SK-N-MC (cell line): ENCODE measurements around the gene DSCAML1.

Source experiments
- DNase-seq: peaks from one replicate; pipeline ENCODE4 v3.0.0-alpha.2; 2011; ENCODE audit warnings: low read depth, low spot score
- H3K27ac ChIP-seq: fragments of 200-600 bp; sonication (generic); 2 replicates; pipeline ENCODE4 v1.5.1; 2016; ENCODE audit warnings: mixed run types
- H3K36me3 ChIP-seq: fragments of 200-600 bp; sonication (generic); 2 replicates; pipeline ENCODE4 v1.6.1; 2017; ENCODE audit warnings: antibody characterized with exemption, low read length, mixed read lengths; ENCODE audit not compliant: insufficient read depth
- H3K4me3 ChIP-seq: fragments of 200-600 bp; sonication (generic); 2 replicates; pipeline ENCODE4 v1.5.1; 2016
- H3K9ac ChIP-seq: fragments of 200-600 bp; sonication (generic); 2 replicates; pipeline ENCODE4 v1.8.0; 2017; ENCODE audit warnings: mixed run types, mixed read lengths; ENCODE audit not compliant: insufficient read length
- H3K9me3 ChIP-seq: fragments of 200-600 bp; sonication (generic); 2 replicates; pipeline ENCODE4 v1.6.1; 2017; ENCODE audit warnings: low read depth, mild to moderate bottlenecking, antibody characterized with exemption, low read length, moderate library complexity, mixed read lengths
- EZH2 ChIP-seq: fragments of 200-600 bp; sonication (generic); IDR thresholded peaks from one replicate; pipeline ENCODE4 v1.6.1; 2017; ENCODE audit warnings: antibody characterized with exemption
- FOXP2 ChIP-seq: optimal IDR thresholded peaks from 2 replicates; pipeline ENCODE3; 2011; ENCODE audit warnings: mild to moderate bottlenecking, moderate library complexity; ENCODE audit not compliant: insufficient read depth; ENCODE audit errors: extremely low read length, control extremely low read depth
- POLR2AphosphoS5 ChIP-seq: IDR thresholded peaks from 2 replicates; pipeline ENCODE4 v1.6.1; 2012; ENCODE audit warnings: mild to moderate bottlenecking, low read depth, low read length, borderline replicate concordance

The DSCAML1 gene

GRCh38 chr11:117702946-117703598 is 93.9 kb downstream of the DSCAML1 start:
- no peak overlapping the region for H3K4me3 ChIP-seq
- H3K9me3 ChIP-seq = no peaks in the 10 kb centered on the region
- TF ChIP-seq EZH2 (no peak), FOXP2 (no peak), POLR2AphosphoS5 (no peak)
- DNase-seq = no peak
- no peak overlapping the region for H3K27ac ChIP-seq
- no peaks in the 10 kb centered on the region for H3K36me3 ChIP-seq
- H3K9ac ChIP-seq = no peak overlapping the region

- no peak for TF ChIP-seq EZH2
- no peak for TF ChIP-seq POLR2AphosphoS5
- TF ChIP-seq FOXP2 = no peak
- H3K36me3 ChIP-seq = no peaks in the 10 kb centered on the region
- no peak overlapping the region for H3K4me3 ChIP-seq
- no peaks in the 10 kb centered on the region for H3K9me3 ChIP-seq
- DNase-seq = no peak
- H3K9ac ChIP-seq = no peak overlapping the region
- H3K27ac ChIP-seq = no peak overlapping the region
Measured at GRCh38 chr11:117701781-117702180, 95.2 kb downstream of the DSCAML1 start.

GRCh38 chr11:117700551-117700950 is 96.5 kb downstream of the DSCAML1 start:
- H3K36me3 ChIP-seq = no peaks in the 10 kb centered on the region
- TF ChIP-seq EZH2 (no peak), FOXP2 (no peak), POLR2AphosphoS5 (no peak)
- no peaks in the 10 kb centered on the region for H3K9me3 ChIP-seq
- no peak for DNase-seq
- H3K4me3 ChIP-seq = no peak overlapping the region
- no peak overlapping the region for H3K27ac ChIP-seq
- H3K9ac ChIP-seq = no peak overlapping the region

- H3K4me3 ChIP-seq = no peak overlapping the region
- no peak for DNase-seq
- no peaks in the 10 kb centered on the region for H3K9me3 ChIP-seq
- TF ChIP-seq EZH2 = no peak
- no peak overlapping the region for H3K27ac ChIP-seq
- H3K9ac ChIP-seq = no peak overlapping the region
- no peaks in the 10 kb centered on the region for H3K36me3 ChIP-seq
Measured at GRCh38 chr11:117697319-117697718, 99.7 kb downstream of the DSCAML1 start.

- H3K36me3 ChIP-seq = no peaks in the 10 kb centered on the region
- DNase-seq = no peak
- no peaks in the 10 kb centered on the region for H3K9me3 ChIP-seq
- TF ChIP-seq EZH2 = no peak
- no peak for TF ChIP-seq FOXP2
- no peak for TF ChIP-seq POLR2AphosphoS5
- H3K4me3 ChIP-seq = no peak overlapping the region
- no peak overlapping the region for H3K27ac ChIP-seq
- H3K9ac ChIP-seq = no peak overlapping the region
Measured at GRCh38 chr11:117696540-117696939, 100.5 kb downstream of the DSCAML1 start.

GRCh38 chr11:117693344-117693743 is 103.7 kb downstream of the DSCAML1 start:
- Histone ChIP-seq H3K4me3 (no peak overlapping the region), H3K9ac (no peak overlapping the region)

GRCh38 chr11:117691516-117691915 is 105.5 kb downstream of the DSCAML1 start:
- no peak overlapping the region for H3K4me3 ChIP-seq

More at GRCh38 chr11:117693344-117693743, 103.7 kb downstream of the DSCAML1 start:
- Histone ChIP-seq H3K36me3 (no peaks in the 10 kb centered on the region), H3K27ac (no peak overlapping the region), H3K9me3 (no peaks in the 10 kb centered on the region)
- TF ChIP-seq EZH2 (no peak), POLR2AphosphoS5 (no peak), FOXP2 (no peak)
- no peak for DNase-seq

GRCh38 chr11:117691218-117691514 is 105.8 kb downstream of the DSCAML1 start:
- Histone ChIP-seq H3K9me3 (no peaks in the 10 kb centered on the region), H3K36me3 (no peaks in the 10 kb centered on the region), H3K9ac (no peak overlapping the region), H3K4me3 (no peak overlapping the region), H3K27ac (no peak overlapping the region)
- TF ChIP-seq POLR2AphosphoS5 (no peak), EZH2 (no peak)
- DNase-seq = no peak

More at GRCh38 chr11:117691516-117691915, 105.5 kb downstream of the DSCAML1 start:
- H3K9me3 ChIP-seq = no peaks in the 10 kb centered on the region
- H3K36me3 ChIP-seq = no peaks in the 10 kb centered on the region
- DNase-seq = no peak
- no peak for TF ChIP-seq FOXP2
- TF ChIP-seq EZH2 = no peak
- TF ChIP-seq POLR2AphosphoS5 = no peak
- H3K27ac ChIP-seq = no peak overlapping the region
- no peak overlapping the region for H3K9ac ChIP-seq

GRCh38 chr11:117690484-117691217 is 106.4 kb downstream of the DSCAML1 start:
- DNase-seq = no peak
- no peak overlapping the region for H3K9ac ChIP-seq
- H3K36me3 ChIP-seq = no peaks in the 10 kb centered on the region
- TF ChIP-seq EZH2 = no peak
- no peak for TF ChIP-seq FOXP2
- TF ChIP-seq POLR2AphosphoS5 = no peak
- no peak overlapping the region for H3K4me3 ChIP-seq
- no peaks in the 10 kb centered on the region for H3K9me3 ChIP-seq
- H3K27ac ChIP-seq = no peak overlapping the region

- Histone ChIP-seq H3K36me3 (no peaks in the 10 kb centered on the region), H3K27ac (no peak overlapping the region), H3K4me3 (no peak overlapping the region), H3K9ac (no peak overlapping the region), H3K9me3 (no peaks in the 10 kb centered on the region)
- TF ChIP-seq FOXP2 = no peak
- TF ChIP-seq POLR2AphosphoS5 = no peak
- TF ChIP-seq EZH2 = no peak
- no peak for DNase-seq
Measured at GRCh38 chr11:117688255-117688797, 108.7 kb downstream of the DSCAML1 start.
